ENCODE measurements around the gene CRB3. TPM values are rescaled to one million over a fixed set of nuclear protein-coding genes. Genes with fewer than 3 reads are reported as not detected.

Gene CRB3
- total and polyA plus RNA-seq, 2 of the 8 experiments (the other 6 are each of a cell fraction or from before 2014, with no cell fraction given): 21.1 to 24.6 TPM

DNA sequence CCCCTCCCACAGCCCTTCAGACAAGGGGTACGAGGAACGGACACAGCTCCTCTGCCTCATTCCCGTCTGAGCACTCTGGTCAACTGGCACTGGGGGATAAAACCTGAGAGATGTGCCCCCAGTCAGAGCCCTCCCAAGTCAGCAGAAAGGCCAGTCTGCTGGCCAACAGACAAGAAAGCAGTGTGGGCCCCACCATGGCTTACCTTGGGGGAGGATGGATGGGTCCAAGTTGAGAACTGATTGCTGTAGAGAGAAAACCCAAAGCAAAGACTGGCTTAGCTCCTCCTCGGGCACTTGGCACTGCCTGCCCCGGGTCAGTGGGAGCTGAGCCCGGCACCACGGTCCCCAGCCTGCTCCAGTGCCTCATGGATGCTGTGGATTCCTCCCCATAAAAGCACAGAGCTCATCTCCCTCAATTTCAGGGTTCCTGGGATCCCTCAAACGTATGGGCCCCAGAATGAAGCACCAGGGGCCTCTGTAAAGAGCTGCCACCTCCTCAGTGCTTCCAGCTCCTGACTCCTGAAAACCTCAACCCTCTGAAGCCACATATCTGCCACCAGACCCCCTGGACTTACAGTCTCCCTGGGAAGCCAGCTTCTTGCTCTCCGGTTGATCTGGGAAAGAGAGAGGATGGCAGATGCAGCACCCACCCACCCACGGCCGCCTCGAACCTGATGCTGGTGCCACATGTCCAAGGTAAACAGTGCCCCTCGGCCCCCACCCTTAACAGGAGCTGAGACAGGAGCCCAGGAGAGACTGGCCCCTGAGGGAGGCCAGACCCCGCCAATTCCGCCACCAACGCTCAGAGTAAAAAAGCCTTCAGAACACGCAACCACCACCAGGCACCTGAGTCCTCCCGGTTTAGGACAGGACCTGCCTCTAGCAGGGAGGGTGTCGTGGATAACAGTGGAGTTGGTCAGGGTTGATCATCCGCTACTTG lies 42.7 kb upstream of the CRB3 start:
- 93% methylated on average over 19 of the region's 20 CpGs; no CpG with 5 or more reads in 1 of the 2 experiments for WGBS, 2 experiments (ENCODE audit: extremely low coverage in 1 of 2, insufficient coverage in 1 of 2, insufficient read length in 1 of 2, insufficient replicate concordance in 2 of 2, low coverage in 1 of 2, low lambda C conversion rate in 2 of 2, missing lambda C conversion rate in 1 of 2)
- peaks cover 34 to 69% of the 10 kb centered on the region in 2 experiments for H3K79me2 ChIP-seq (ENCODE audit: control insufficient read depth in 1 of 2, insufficient read depth in 2 of 2, low read length in 2 of 2)
- FAIRE-seq (no peak), DNase-seq (ENCODE audit: low read depth in 1 of 2, low spot score in 2 of 2) (no peak)
- no peak overlapping the region; the same call in 1 of the 2 replicates for H3K27ac ChIP-seq (ENCODE audit: low read depth, low read length)
- no peak overlapping the region for H2AK5ac ChIP-seq (ENCODE audit: low read depth, low read length)
- no peak overlapping the region for H2BK120ac ChIP-seq (replicated peaks; ENCODE audit: low read depth, low read length)
- peaks cover 52 to 67% of the 10 kb centered on the region in 2 experiments for H4K20me1 ChIP-seq (replicated peaks in 1 of 2; ENCODE audit: control insufficient read depth in 1 of 2, insufficient read depth in 2 of 2, low read length in 2 of 2)
- no peak overlapping the region for H2BK20ac ChIP-seq (ENCODE audit: low read length)
- POLR2A ChIA-PET (ENCODE audit: partially characterized antibody): interaction anchor here (0.7 to 4.2 kb wide), 12 partner anchors 9 to 61 kb away, joined by 3 to 26 read pairs (median 4); partner anchors contain the start of gene CRB3
- peak overlapping the region in 1 of 2 experiments; percentile 90; a peak in 2 of 4 replicates for H3K4me2 ChIP-seq (ENCODE audit: insufficient read depth in 1 of 2, low read depth in 2 of 2, low read length in 2 of 2)
- TF ChIP-seq JUND (IDR thresholded peaks at IDR 0.05; ENCODE audit: low read length) (no peak), FOSL1 (IDR thresholded peaks at IDR 0.05; ENCODE audit: insufficient read depth, low read depth, low read length) (no peak), CEBPB (IDR thresholded peaks at IDR 0.05; ENCODE audit: low read depth, low read length) (no peak), SRF (IDR thresholded peaks at IDR 0.05; ENCODE audit: low read depth, low read length) (no peak), SP1 (IDR thresholded peaks at IDR 0.05; ENCODE audit: low read depth, low read length) (no peak)
- peak overlapping the region in 1 of 4 experiments; percentile 6; a peak in 1 of 7 replicates for H3K9ac ChIP-seq (replicated peaks in 1 of 4; ENCODE audit: extremely low read depth in 1 of 4, low read depth in 3 of 4, low read length in 3 of 4)
- H3K4me1 ChIP-seq (replicated peaks in 1 of 4; ENCODE audit: control insufficient read depth in 3 of 4, insufficient read depth in 4 of 4, low read length in 3 of 4): peaks cover 0 to 4% (median 0%) of the 10 kb centered on the region in 4 experiments; a peak in 2 of 7 replicates
- H3K56ac ChIP-seq (replicated peaks; ENCODE audit: insufficient read length, low read depth, low read length): no peak overlapping the region
- no peaks in the 10 kb centered on the region; a peak in 1 of 7 replicates for H3K27me3 ChIP-seq (replicated peaks in 1 of 4; ENCODE audit: control insufficient read depth in 3 of 4, extremely low read depth in 1 of 4, insufficient read depth in 3 of 4, low read length in 3 of 4)
- H3K9me3 ChIP-seq (ENCODE audit: insufficient read depth in 2 of 2, low read depth in 1 of 2, low read length in 1 of 2): peaks cover 0 to 5% of the 10 kb centered on the region in 2 experiments; a peak in 2 of 4 replicates
- CTCF ChIA-PET (ENCODE audit: partially characterized antibody): interaction anchor here (0.9 to 2.4 kb wide), 6 partner anchors 9 to 294 kb away, joined by 3 to 5 read pairs (median 4); no protein-coding TSS in a partner anchor
- H3K36me3 ChIP-seq (ENCODE audit: control insufficient read depth in 2 of 4, insufficient read depth in 4 of 4, low read length in 3 of 4): peaks cover 48 to 60% (median 58%) of the 10 kb centered on the region in 4 experiments
- H3K18ac ChIP-seq (ENCODE audit: extremely low read depth, low read length): no peak overlapping the region
- no peak overlapping the region for H4K91ac ChIP-seq (replicated peaks; ENCODE audit: insufficient read length, low read length)
- no peak overlapping the region for H3K23ac ChIP-seq (ENCODE audit: insufficient read length)
- peaks cover 20% of the 10 kb centered on the region for H3K79me1 ChIP-seq (ENCODE audit: low read depth, low read length)
- no peak overlapping the region for H3K4me3 ChIP-seq (ENCODE audit: extremely low read depth in 1 of 4, insufficient read depth in 2 of 4, low read depth in 3 of 4, low read length in 4 of 4)
- no peak overlapping the region for H4K5ac ChIP-seq (ENCODE audit: insufficient read length, low read depth, low read length)
- no peak overlapping the region for H2BK15ac ChIP-seq (ENCODE audit: low read length)
- no peak overlapping the region for H3K14ac ChIP-seq (ENCODE audit: insufficient read length)
- no peak overlapping the region for H3K4ac ChIP-seq (replicated peaks; ENCODE audit: insufficient read length, low read depth, low read length)
- H2BK12ac ChIP-seq (ENCODE audit: low read depth, low read length): no peak overlapping the region
- no peak overlapping the region for H2AFZ ChIP-seq (ENCODE audit: low read length)
- H3K23me2 ChIP-seq (ENCODE audit: low read depth, low read length): peaks cover 8% of the 10 kb centered on the region
- H4K8ac ChIP-seq (ENCODE audit: extremely low read depth, insufficient read depth, low read length): peak overlapping the region; percentile 51; the same call in 1 of the 2 replicates
- peak overlapping the region; percentile 32; the same call in 1 of the 2 replicates for H2BK5ac ChIP-seq (ENCODE audit: low read depth, low read length)

Measured in H1 (cell line).